ENCODE data around the gene TMEM164.

Gene TMEM164

DNA sequence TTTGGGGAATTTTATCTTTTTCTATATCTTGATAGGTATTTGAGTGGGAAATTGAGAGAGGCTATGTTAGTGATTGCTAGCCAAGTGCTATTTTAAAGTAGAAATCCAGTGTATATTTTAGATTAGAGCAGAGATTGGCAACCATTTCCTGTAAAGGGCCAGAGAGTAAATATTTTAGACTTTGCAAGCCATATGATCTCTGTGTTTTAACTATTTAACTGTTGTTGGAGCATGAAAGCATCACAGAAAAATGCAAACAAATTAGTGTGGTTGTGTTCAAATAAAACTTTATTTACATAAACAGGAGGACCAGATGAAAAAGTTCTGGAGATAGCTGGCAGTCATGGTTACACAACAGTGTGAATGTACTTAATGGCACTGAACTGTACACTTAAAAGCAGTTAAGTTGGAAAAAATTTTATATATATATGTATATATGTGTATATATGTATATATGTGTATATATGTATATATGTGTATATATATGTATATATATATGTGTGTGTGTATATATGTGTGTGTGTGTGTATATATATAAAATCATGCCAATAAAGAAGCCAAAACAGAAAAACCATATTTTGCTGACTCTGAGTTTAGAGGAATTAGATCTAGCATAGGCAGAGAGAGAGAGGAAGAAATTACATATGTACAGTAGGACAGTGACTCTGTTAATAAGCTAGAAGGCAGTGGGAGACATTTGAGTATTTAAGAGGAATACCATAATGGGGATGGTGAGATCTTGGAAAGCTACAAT is 83.4 kb downstream of the TMEM164 start:
- DNase-seq = no peak

GRCh38 chrX:110086916-110087484 is 84.1 kb downstream of the TMEM164 start:
- DNase-seq = no peak

- no peak for DNase-seq
These were observed 84.8 kb downstream of the TMEM164 start for GRCh38 chrX:110087485-110088356.

GRCh38 chrX:110089656-110090403 is 86.9 kb downstream of the TMEM164 start:
- DNase-seq = no peak

GRCh38 chrX:110097920-110098319 is 95.0 kb downstream of the TMEM164 start:
- DNase-seq = no peak

GRCh38 chrX:110103344-110103743 is 100.4 kb downstream of the TMEM164 start:
- DNase-seq = no peak

- DNase-seq = no peak
These were observed 101.2 kb downstream of the TMEM164 start for GRCh38 chrX:110104078-110104477.

GRCh38 chrX:110108381-110108821 is 105.5 kb downstream of the TMEM164 start:
- DNase-seq = no peak

GRCh38 chrX:110114260-110114776 is 111.4 kb downstream of the TMEM164 start:
- no peak for DNase-seq

DNA sequence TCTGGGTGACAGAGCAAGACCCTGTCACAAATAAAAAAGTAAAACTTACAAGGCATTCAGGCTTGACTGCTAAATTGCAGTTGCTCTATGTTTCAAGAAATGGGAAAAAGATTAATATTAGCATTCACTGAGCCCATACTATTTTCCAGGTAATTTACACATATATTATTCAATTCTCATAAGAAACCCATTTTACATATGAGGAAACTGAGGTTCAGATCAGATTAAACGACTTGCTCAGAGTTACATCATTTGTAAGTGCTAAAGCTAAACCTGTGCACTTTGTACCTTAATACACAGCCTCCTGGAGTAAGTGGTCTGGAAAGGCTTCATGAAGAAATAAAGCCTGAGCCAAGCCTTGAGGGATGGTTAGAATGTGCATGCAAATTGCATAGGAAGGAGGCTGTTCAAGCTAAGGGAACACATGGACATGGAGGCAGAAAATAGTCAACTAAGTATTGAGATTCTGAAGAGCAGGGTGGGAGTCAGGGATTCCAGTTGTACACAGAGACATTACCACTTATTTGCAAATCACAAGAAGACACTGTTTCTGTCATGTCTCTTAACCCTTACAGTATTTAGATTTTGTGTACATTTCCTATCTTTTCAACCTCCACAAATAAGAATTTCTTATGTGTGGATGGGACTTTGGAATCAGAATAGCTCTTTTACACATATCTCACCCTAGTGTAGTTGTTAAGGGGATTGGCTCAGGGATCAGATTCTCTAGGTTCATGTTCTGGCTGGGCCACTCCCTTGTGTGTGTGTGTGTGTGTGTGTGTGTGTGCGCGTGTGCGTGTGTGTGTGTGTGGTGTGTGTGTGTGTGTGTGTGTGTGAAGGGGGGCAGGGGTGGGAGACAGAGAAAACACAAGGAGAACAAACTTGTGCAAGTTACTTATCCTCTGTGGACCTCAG is 113.4 kb downstream of the TMEM164 start:
- no peak for DNase-seq

DNA sequence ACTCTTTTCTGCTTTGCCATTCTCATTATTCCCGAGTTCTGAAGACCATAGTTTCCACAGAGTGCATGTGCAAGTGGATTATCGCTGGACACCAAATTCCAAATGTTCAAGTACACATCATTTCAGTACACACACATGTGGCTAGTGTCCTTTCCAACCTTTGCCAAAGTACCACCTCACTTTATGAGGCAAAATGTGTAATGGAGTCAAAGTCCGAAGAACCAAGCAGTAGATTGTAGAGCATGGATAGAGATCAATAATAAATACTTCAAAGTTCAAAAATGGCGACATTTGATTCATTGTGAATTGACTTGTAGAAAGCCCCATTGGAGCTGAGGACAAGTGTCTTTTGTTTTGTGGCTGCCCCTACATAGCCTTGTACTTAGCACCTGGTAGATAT is 115.6 kb downstream of the TMEM164 start:
- DNase-seq = no peak

DNA sequence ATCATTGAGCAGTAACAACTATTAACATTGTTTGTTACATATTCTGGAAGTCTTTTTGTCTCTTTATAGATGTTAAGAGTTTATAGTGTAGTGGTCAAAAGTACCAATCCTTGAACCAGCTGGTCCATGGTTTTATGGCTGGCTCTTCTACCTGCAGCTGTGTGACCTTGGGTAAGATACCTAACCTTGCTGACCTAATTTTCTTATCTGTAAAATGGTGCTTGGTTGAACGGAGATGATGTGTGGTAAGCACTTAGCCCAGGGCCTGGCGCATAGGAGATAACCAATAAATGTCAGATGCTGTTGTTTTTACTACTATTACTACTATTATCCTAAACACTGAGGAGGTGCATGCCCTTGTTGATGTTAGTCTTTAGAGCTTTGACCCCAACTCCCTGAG is 116.6 kb downstream of the TMEM164 start:
- DNase-seq = no peak

DNA sequence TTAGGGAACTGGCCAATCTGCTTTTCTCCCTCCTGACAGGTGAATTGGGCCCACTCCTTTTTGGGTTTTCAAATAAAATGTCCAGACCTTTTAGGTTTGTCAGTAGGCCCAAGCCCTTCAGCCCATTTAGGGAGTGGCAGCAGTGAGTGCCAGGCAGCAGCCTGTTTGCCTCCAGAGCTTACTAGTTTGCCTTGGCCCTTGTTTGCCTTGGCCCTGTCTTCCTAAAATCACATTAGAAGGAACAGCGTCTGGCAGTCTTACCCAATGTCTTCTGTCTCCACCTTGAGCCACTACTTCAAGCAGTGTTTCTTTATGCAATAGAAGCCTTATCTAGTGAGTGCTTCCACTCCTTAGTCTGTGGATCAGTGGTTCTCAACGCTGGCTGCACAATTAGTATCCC is 117.1 kb downstream of the TMEM164 start:
- no peak for DNase-seq

- no peak for DNase-seq
These were observed 120.4 kb downstream of the TMEM164 start for GRCh38 chrX:110123331-110123782.

GRCh38 chrX:110125446-110126162 is 122.7 kb downstream of the TMEM164 start:
- DNase-seq = no peak

DNA sequence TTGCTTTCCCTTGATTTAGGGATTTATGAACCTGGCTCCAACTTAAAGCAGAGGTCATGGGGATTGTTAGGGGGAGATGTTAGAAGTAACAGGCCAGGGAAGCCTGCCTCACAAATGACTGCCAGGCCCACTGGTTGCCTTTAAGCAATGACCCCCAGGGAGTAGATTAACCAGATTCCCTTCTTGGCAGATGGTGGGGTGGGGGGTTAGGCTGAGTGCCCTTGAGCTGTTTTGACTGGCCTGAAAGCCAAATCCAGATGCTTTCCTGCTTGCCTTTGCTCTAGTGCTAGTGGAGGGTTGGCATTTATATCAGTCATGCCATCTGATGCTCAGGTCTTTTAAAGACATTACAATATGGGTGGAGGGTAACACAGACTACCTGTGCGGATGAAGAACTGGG is 128.1 kb downstream of the TMEM164 start:
- no peak for DNase-seq

- DNase-seq = no peak
These were observed 129.7 kb downstream of the TMEM164 start for GRCh38 chrX:110132450-110133114.

GRCh38 chrX:110133735-110134370 is 130.9 kb downstream of the TMEM164 start:
- DNase-seq = no peak

- DNase-seq = no peak
These were observed 132.7 kb downstream of the TMEM164 start for GRCh38 chrX:110135618-110136017.

- DNase-seq = no peak
These were observed 133.2 kb downstream of the TMEM164 start for GRCh38 chrX:110136136-110136535.

All from CD4-positive, alpha-beta T cell treated with Interleukin-4 for 4 hours (primary cell).